Measurements from ENCODE around the gene NAA20.

DNA sequence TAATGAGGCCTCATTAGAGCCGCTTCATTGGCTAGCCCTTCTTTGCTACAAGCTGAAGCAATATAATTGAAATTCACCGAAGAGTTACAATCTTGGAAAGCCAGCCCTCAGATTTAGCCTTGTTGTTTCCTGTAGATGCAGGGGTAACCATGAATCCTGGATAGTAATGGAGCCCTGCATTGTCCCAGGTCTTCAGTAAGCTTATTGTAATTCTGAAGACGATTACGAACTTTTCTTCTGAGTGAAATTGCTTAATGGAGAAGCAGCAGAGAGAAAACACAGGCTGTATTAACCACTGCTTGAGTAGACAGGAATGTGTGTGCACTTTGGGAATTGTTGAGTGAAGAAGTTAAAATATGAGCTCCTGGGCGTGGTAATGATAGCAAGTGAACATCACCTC lies 26.3 kb upstream of the NAA20 start:
- TF ChIP-seq, protein P1, sequence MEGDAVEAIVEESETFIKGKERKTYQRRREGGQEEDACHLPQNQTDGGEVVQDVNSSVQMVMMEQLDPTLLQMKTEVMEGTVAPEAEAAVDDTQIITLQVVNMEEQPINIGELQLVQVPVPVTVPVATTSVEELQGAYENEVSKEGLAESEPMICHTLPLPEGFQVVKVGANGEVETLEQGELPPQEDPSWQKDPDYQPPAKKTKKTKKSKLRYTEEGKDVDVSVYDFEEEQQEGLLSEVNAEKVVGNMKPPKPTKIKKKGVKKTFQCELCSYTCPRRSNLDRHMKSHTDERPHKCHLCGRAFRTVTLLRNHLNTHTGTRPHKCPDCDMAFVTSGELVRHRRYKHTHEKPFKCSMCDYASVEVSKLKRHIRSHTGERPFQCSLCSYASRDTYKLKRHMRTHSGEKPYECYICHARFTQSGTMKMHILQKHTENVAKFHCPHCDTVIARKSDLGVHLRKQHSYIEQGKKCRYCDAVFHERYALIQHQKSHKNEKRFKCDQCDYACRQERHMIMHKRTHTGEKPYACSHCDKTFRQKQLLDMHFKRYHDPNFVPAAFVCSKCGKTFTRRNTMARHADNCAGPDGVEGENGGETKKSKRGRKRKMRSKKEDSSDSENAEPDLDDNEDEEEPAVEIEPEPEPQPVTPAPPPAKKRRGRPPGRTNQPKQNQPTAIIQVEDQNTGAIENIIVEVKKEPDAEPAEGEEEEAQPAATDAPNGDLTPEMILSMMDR (IDR thresholded peaks at IDR 0.05) = no peak
- TF ChIP-seq POLR2A (IDR thresholded peaks at IDR 0.05) = no peak

All from Peyer's patch (tissue), 4 donors.